Femur (tissue), 1 donor: ENCODE results near the gene ADA.
A peak's percentile ranks its signal among the peaks of the same experiment; 100 is the strongest.

Experiments used
- DNase-seq: peaks from one replicate; pipeline ENCODE4 v3.0.0-alpha.2; 2017

ADA gene

GRCh38 chr20:44574372-44574771 lies 77.1 kb downstream of the ADA start:
- no peak for DNase-seq

- DNase-seq, result no peak
Observed at GRCh38 chr20:44573501-44573869, 78.0 kb downstream of the ADA start.

- DNase-seq, result peak; percentile 44
Observed at GRCh38 chr20:44572551-44573500, 78.7 kb downstream of the ADA start.

- DNase-seq, result no peak
Observed at GRCh38 chr20:44571362-44571988, 80.0 kb downstream of the ADA start.

GRCh38 chr20:44570367-44570766 lies 81.1 kb downstream of the ADA start:
- no peak for DNase-seq
